Right lobe of liver (tissue), 4 donors: ENCODE results near the gene THRAP3.

ENCODE experiments used
- POLR2A ChIP-seq: fragments of 450-650 bp; IDR thresholded peaks from one replicate; pipeline ENCODE4 v1.6.1; 2017; ENCODE audit warnings: antibody characterized with exemption, mild to moderate bottlenecking
- TF ChIP-seq, protein P1 (sequence below), 4 donors: fragments of 200-600 bp in 3 of 4; fragments of 450-650 bp in 1 of 4; IDR thresholded peaks; one replicate each; pipeline versions ENCODE4 v1.5.1 to v1.8.0; 2016 to 2022; ENCODE audit warnings: antibody characterized with exemption in 4 of 4, mild to moderate bottlenecking in 2 of 4
- donor health status: DM: no; HTN: no; CAD: no.
- donor health status: DM: no; HTN: no; CAD: no.
- donor health status: DM: no; HTN: yes; CAD: no.

DNA sequence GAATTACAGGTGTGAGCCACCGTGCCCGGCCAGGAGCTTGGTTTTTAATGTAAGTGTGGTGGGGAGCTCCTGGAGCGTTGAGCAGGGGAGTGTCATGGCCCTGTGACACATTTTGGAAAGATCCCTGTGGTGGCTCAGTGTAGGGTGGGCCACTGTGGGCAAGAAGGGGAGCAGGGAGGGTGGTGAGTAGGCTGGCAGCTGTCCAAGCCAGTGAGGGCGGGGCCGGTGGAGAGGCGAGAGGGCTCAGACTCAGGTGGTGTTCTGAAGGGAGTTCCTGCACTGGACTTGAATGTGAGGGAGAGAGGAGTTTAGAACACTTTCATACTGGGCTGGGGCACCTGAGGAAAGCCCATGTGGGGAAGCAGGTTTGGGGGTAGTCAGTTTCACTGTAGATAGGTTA, 102.3 kb downstream of the THRAP3 start:
- TF ChIP-seq, protein P1, sequence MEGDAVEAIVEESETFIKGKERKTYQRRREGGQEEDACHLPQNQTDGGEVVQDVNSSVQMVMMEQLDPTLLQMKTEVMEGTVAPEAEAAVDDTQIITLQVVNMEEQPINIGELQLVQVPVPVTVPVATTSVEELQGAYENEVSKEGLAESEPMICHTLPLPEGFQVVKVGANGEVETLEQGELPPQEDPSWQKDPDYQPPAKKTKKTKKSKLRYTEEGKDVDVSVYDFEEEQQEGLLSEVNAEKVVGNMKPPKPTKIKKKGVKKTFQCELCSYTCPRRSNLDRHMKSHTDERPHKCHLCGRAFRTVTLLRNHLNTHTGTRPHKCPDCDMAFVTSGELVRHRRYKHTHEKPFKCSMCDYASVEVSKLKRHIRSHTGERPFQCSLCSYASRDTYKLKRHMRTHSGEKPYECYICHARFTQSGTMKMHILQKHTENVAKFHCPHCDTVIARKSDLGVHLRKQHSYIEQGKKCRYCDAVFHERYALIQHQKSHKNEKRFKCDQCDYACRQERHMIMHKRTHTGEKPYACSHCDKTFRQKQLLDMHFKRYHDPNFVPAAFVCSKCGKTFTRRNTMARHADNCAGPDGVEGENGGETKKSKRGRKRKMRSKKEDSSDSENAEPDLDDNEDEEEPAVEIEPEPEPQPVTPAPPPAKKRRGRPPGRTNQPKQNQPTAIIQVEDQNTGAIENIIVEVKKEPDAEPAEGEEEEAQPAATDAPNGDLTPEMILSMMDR (IDR thresholded peaks at IDR 0.05) = no peak
- TF ChIP-seq POLR2A = no peak
